Neutrophil (primary cell): ENCODE data around the gene YPEL1.

Experiments
- H3K27ac ChIP-seq: fragments of 200-600 bp; sonication (generic); 2 replicates; pipeline ENCODE4 v1.5.1; 2016; ENCODE audit warnings: mild to moderate bottlenecking, moderate library complexity
- H3K27me3 ChIP-seq: fragments of 200-600 bp; sonication (generic); 2 replicates; pipeline ENCODE4 v1.6.0; 2016; ENCODE audit warnings: mild to moderate bottlenecking
- H3K36me3 ChIP-seq: fragments of 200-600 bp; sonication (generic); 2 replicates; pipeline ENCODE4 v1.5.1; 2017
- H3K4me1 ChIP-seq, 2 experiments: fragments of 200-600 bp in 1 of 2; sonication (generic) in 1 of 2; 1 replicate in 1 of 2; 2 replicates in 1 of 2; pipeline versions ENCODE4 v1.5.1 to v1.6.1; 2013 to 2016; ENCODE audit warnings: low read depth in 1 of 2, low read length in 1 of 2, mild to moderate bottlenecking in 1 of 2, moderate library complexity in 1 of 2; ENCODE audit not compliant: control insufficient read depth in 1 of 2, insufficient read depth in 1 of 2
- H3K4me3 ChIP-seq, 2 experiments: fragments of 200-600 bp in 1 of 2; sonication (generic) in 1 of 2; 1 replicate in 1 of 2; 2 replicates in 1 of 2; pipeline ENCODE4 v1.5.1; 2013 to 2016; ENCODE audit warnings: low read depth in 1 of 2, low read length in 1 of 2, mild to moderate bottlenecking in 1 of 2, moderate library complexity in 1 of 2
- H3K9me3 ChIP-seq: fragments of 200-600 bp; sonication (generic); 2 replicates; pipeline ENCODE4 v1.5.1; 2016
- TF ChIP-seq, protein P1 (sequence below): fragments of 200-600 bp; sonication (generic); IDR thresholded peaks from 2 replicates; pipeline ENCODE4 v1.5.1; 2016; ENCODE audit warnings: antibody characterized with exemption

The YPEL1 gene

DNA sequence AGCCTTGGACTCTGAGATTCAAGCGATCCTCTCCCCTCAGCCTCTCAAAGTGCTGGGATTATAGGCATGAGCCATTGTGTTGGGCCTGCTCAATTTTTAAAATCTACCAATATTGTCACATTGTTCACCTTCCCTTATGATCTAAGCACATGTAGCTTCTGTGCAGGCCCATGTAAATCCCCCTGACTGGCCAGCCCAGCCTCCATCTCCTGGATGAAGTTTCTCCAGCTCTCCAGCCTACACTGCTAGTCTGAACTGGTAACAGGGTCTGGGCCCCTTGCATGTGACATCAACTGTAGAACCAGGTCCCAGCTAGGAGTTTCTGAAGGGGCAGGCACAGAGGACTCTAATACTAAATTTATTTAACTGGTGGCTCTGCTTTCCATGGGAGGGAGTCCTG is 32.8 kb upstream of the YPEL1 start:
- peaks cover 43 to 83% of the 10 kb centered on the region in 2 experiments for H3K4me1 ChIP-seq
- H3K36me3 ChIP-seq: peaks cover 92% of the 10 kb centered on the region

DNA sequence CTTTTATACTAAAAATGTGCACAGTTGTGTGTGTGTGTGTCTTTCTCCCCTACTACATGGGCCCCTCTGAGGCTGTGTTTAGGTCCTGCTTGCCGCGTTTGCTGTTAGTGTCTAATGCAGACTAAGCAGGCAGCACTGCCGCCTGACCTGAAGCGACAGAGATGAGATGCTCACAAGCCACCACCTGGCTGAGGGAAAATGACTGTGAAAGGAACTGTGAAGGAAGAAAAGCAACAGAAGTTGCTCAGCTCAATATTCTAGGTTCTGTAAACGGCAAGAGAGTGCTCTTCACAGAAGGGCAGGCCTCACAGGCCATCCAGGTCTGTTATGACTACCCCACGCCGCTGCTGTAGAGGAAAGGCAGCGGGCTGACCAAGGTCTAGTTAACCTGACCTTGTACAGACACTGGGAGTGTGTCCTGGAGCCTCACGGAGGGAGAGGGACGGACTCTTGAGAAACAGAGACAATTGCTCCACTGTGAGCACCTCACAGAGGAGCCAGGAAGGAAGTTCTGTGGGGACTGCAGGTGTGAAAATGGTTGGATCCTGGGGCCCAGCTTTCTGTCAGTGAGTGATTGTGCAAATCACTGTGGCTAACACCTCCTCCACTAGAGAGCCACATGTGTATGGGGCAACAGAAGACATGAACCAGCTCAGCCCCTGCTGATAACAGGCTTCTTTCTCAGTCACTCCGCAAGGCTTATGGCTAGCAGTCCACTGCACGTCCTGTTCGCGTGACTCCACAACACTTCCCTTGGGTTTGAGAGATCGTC is 31.3 kb upstream of the YPEL1 start:
- H3K27me3 ChIP-seq: no peaks in the 10 kb centered on the region
- H3K4me3 ChIP-seq: peak overlapping the region in 1 of 2 experiments; percentile 18
- peak overlapping the region; percentile 54 for H3K27ac ChIP-seq
- no peaks in the 10 kb centered on the region for H3K9me3 ChIP-seq
- TF ChIP-seq, protein P1, sequence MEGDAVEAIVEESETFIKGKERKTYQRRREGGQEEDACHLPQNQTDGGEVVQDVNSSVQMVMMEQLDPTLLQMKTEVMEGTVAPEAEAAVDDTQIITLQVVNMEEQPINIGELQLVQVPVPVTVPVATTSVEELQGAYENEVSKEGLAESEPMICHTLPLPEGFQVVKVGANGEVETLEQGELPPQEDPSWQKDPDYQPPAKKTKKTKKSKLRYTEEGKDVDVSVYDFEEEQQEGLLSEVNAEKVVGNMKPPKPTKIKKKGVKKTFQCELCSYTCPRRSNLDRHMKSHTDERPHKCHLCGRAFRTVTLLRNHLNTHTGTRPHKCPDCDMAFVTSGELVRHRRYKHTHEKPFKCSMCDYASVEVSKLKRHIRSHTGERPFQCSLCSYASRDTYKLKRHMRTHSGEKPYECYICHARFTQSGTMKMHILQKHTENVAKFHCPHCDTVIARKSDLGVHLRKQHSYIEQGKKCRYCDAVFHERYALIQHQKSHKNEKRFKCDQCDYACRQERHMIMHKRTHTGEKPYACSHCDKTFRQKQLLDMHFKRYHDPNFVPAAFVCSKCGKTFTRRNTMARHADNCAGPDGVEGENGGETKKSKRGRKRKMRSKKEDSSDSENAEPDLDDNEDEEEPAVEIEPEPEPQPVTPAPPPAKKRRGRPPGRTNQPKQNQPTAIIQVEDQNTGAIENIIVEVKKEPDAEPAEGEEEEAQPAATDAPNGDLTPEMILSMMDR: no peak
- H3K4me1 ChIP-seq: peaks cover 31 to 68% of the 10 kb centered on the region in 2 experiments
- H3K36me3 ChIP-seq: peaks cover 99% of the 10 kb centered on the region

More for the DNA sequence above, 32.8 kb upstream of the YPEL1 start:
- Histone ChIP-seq H3K4me3 (no peak overlapping the region), H3K27me3 (no peaks in the 10 kb centered on the region), H3K27ac (peak overlapping the region; percentile 10), H3K9me3 (no peaks in the 10 kb centered on the region)
- TF ChIP-seq, protein P1: no peak

DNA sequence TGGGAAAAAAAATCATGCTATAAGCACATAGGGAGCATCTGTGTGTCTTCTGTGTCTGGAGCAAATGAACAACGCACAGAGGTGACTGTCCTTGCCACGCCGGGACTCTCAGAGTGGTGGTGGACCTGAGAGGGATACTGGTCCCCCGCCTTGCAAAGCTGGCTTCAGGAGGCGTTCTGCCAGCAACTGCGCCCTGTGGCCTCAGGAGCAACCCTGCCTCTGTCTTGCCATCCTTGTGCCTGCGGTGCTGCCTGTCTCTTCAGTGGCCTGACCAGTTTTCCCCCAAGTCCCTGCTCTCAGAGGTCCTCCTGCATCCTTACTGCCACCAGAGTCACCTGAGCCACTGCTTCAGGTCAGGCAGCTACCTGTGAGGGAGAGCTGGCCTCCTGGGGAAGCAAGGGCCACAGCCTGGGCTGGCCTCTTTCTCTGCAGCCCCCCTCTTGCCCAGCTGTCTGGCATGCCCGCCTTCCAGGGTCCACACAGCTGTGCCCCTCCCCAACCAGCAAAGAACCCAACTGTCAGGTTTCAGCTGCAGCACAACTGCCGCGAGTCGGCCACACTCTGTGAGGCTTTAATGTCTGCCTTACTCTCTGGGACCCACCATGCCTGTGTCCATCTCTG is 30.4 kb upstream of the YPEL1 start:
- Histone ChIP-seq H3K4me3 (no peak overlapping the region), H3K4me1 (peaks cover 22 to 60% of the 10 kb centered on the region in 2 experiments), H3K27me3 (no peaks in the 10 kb centered on the region), H3K27ac (peak overlapping the region; percentile 54), H3K36me3 (peaks cover 99% of the 10 kb centered on the region), H3K9me3 (no peaks in the 10 kb centered on the region)
- TF ChIP-seq, protein P1: no peak

DNA sequence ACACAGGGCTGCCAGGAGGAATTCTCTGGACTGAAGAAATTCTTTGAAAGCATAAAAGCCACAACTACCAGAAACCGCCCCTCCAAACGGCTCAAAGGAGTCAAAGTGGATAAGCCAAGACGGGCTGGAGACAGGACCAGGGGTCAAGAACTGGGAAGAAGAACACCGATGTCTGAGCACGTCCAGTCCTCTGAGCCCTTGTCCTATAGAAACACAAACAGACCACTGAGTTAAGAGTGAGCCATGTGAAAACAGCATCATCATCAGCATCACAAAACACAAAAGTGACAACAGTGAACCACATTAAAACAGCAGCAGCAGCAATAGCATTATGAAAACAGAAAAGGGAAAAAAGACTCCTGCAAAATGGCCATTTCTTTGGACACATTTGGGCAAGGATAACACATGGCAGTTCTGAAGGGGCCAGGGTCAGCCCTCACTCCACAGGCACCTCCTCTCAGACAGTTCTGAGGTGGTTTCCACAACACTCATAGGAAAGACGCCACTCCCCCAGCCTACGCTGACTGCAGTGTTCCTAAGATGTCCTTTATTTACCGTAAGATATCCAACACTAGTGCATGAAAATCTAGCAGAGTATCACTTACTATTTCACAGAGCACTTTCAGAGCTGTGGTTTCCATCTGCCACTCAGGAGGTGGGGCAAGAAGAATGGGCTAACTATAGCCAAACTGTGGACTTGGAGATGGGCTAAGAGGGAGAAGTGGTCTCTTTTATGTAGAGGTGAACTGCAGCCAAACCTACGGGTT is 28.6 kb upstream of the YPEL1 start:
- Histone ChIP-seq H3K27ac (no peak overlapping the region), H3K4me3 (no peak overlapping the region), H3K9me3 (no peaks in the 10 kb centered on the region), H3K27me3 (no peaks in the 10 kb centered on the region), H3K4me1 (peaks cover 21 to 53% of the 10 kb centered on the region in 2 experiments), H3K36me3 (peaks cover 99% of the 10 kb centered on the region)
- TF ChIP-seq, protein P1: no peak

DNA sequence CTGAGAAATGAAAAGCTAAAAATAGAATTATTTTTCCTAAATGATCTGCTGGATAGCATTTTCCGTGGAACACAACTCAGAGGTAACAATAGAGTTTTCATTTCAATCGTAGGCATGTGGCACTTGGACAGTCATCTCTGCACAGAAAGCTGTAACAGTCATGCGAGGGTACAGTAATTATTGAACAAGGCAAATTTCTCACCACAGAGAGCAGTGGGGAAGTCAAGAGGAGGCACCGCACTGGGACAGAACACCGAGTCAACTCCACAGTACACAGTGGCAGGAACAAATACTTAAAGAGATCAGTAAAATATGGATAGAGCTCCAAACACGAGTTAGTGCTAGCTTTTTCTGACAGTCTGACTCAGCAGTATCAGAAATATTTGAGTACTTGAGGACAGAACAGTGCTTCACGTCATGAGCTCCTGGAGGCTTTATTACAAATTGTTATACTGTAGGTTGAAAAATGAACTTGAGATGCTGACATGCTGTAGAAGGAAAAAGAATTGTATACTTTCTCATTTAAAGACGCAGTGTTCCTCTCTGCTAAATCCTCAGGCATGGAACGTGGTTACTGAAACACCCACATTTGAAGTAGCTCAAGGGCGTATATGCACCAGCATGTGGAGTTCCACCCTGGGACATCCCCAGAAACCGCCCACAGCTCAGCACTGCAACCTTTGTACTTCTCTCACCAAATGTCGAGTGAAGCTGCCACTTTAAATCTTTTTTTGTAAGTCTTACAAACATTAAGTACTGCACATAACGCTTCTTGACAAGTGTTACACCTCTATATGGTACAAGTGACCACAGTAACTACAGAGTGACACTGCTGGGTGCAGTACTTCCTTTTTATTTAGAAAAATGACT is 27.4 kb upstream of the YPEL1 start:
- TF ChIP-seq, protein P1: no peak

More for the DNA sequence above, 27.4 kb upstream of the YPEL1 start:
- peaks cover 15 to 41% of the 10 kb centered on the region in 2 experiments for H3K4me1 ChIP-seq
- H3K36me3 ChIP-seq: peaks cover 99% of the 10 kb centered on the region
- H3K4me3 ChIP-seq: no peak overlapping the region
- H3K27ac ChIP-seq: peak overlapping the region; percentile 9
- H3K27me3 ChIP-seq: no peaks in the 10 kb centered on the region
- H3K9me3 ChIP-seq: no peaks in the 10 kb centered on the region
